Peyer's patch (tissue), 4 donors: ENCODE measurements around the gene PER3. TPM values are rescaled to one million over a fixed set of nuclear protein-coding genes. Genes with fewer than 3 reads are reported as not detected.

Source experiments
- DNase-seq, 3 donors: peaks; one replicate each; pipeline ENCODE4 v3.0.0-alpha.2; 2017 to 2019
- H3K27ac ChIP-seq, 4 donors: fragments of 200-600 bp; sonication (generic); one replicate each; pipeline ENCODE4 v1.5.1; 2016 to 2019
- H3K27me3 ChIP-seq, 2 donors: fragments of 200-600 bp; sonication (generic); one replicate each; pipeline ENCODE4 v1.5.1; 2019
- H3K36me3 ChIP-seq, 3 donors: fragments of 200-600 bp; sonication (generic); one replicate each; pipeline ENCODE4 v1.5.1; 2016 to 2019
- H3K4me1 ChIP-seq, 4 donors: fragments of 200-600 bp; sonication (generic); one replicate each; pipeline ENCODE4 v1.5.1; 2016 to 2019
- H3K4me3 ChIP-seq, 4 donors: fragments of 200-600 bp; sonication (generic); 1 replicate in 3 of 4; 2 replicates in 1 of 4; pipeline ENCODE4 v1.5.1; 2016 to 2019; ENCODE audit warnings: mild to moderate bottlenecking in 1 of 4
- H3K9me3 ChIP-seq, 4 donors: fragments of 200-600 bp; sonication (generic); one replicate each; pipeline ENCODE4 v1.5.1; 2016 to 2019; ENCODE audit warnings: mild to moderate bottlenecking in 1 of 4
- POLR2A ChIP-seq, 2 donors: fragments of 450-650 bp; IDR thresholded peaks; one replicate each; pipeline ENCODE4 v1.5.1; 2017; ENCODE audit warnings: antibody characterized with exemption in 2 of 2, mild to moderate bottlenecking in 2 of 2, moderate library complexity in 2 of 2
- total RNA-seq, 4 donors: library from RNA; depleted of rRNA; stranded (reverse); fragments of >200 nt; gene quantifications; one replicate each; pipeline ENCODE4 v1.1.0, GENCODE V29; 2016
- TF ChIP-seq, protein P1 (sequence below), 6 experiments: fragments of 450-650 bp in 4 of 6; fragments of 200-600 bp in 2 of 6; sonication (generic) in 1 of 6; IDR thresholded peaks; one replicate each; pipeline ENCODE4 v1.5.1; 2017 to 2019; ENCODE audit warnings: antibody characterized with exemption in 6 of 6, mild to moderate bottlenecking in 3 of 6, moderate library complexity in 1 of 6

Gene PER3
- total RNA-seq, 4 donors from 2014 or later, result 10.0 to 24.0 (median 18.5) TPM

DNA sequence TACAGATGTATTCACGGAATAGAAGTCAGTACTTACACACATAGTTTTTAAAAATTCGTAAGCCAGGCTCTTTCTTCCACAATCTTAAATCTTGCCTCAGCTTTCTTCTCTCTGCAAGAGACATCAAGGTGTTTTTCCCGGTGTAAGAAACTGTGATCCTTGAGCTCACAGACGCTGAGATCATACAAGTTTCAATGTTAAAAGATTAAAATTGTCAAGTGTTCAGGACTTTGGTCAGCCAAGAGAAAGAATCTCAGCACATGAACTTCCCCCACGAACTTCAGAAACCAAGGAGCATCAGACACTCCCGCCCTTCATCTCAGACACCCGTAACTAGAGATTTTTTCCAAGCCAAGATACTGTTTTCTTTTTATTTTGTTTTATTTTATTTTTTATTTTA is 62.6 kb downstream of the PER3 start:
- Histone ChIP-seq H3K4me1 (no peaks in the 10 kb centered on the region), H3K27ac (no peak overlapping the region), H3K36me3 (peaks cover 0 to 16% (median 0%) of the 10 kb centered on the region in 3 donors), H3K27me3 (no peaks in the 10 kb centered on the region), H3K9me3 (no peaks in the 10 kb centered on the region), H3K4me3 (no peak overlapping the region)
- no peak for DNase-seq
- no peak for TF ChIP-seq POLR2A (IDR thresholded peaks at IDR 0.05)
- TF ChIP-seq, protein P1, sequence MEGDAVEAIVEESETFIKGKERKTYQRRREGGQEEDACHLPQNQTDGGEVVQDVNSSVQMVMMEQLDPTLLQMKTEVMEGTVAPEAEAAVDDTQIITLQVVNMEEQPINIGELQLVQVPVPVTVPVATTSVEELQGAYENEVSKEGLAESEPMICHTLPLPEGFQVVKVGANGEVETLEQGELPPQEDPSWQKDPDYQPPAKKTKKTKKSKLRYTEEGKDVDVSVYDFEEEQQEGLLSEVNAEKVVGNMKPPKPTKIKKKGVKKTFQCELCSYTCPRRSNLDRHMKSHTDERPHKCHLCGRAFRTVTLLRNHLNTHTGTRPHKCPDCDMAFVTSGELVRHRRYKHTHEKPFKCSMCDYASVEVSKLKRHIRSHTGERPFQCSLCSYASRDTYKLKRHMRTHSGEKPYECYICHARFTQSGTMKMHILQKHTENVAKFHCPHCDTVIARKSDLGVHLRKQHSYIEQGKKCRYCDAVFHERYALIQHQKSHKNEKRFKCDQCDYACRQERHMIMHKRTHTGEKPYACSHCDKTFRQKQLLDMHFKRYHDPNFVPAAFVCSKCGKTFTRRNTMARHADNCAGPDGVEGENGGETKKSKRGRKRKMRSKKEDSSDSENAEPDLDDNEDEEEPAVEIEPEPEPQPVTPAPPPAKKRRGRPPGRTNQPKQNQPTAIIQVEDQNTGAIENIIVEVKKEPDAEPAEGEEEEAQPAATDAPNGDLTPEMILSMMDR (IDR thresholded peaks at IDR 0.05), result no peak

DNA sequence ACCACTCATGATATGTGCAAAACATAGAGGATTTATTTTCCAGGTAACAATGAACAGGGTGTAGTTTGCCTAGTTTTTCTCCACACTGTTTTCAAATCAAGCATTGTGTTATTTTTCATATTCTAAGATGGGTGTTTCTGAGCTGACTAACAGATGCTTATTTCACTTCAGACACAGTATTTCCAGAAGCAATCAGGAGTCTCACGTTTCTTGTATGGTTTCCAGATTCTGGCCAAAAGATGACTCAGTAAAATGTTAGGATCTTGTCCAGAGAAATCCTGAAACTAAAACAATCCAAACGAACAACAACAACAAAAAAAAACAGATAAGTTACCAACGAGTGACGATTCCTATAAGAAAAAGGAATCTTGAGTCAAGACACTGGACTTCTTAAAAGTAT is 63.5 kb downstream of the PER3 start:
- Histone ChIP-seq H3K9me3 (no peaks in the 10 kb centered on the region), H3K27ac (no peak overlapping the region), H3K27me3 (no peaks in the 10 kb centered on the region), H3K36me3 (peaks cover 0 to 10% (median 0%) of the 10 kb centered on the region in 3 donors), H3K4me1 (no peaks in the 10 kb centered on the region), H3K4me3 (no peak overlapping the region)
- no peak for DNase-seq
- TF ChIP-seq POLR2A (IDR thresholded peaks at IDR 0.05), result no peak
- TF ChIP-seq, protein P1 (IDR thresholded peaks at IDR 0.05), result no peak

DNA sequence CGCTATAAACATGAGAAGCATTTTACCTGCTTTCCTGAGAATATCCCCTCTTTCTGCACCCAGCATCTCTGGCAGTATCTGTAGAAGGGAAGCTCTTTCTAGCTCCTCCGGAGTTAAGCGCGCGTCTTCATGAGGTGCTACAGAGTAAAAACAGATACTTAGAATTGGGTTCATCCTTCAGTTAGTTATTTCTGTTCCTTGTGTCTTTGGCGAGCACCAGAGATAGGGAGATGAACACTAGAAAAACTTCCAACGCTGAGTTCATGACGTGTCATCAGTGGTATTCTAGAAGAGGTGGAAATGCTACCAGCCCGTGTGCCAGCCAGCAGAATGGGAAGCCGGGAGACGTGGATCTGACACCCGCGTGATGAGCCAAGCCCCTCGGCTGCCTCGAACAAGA is 66.7 kb downstream of the PER3 start:
- no peaks in the 10 kb centered on the region for H3K27me3 ChIP-seq
- no peak for DNase-seq
- H3K36me3 ChIP-seq, result no peaks in the 10 kb centered on the region
- TF ChIP-seq POLR2A (IDR thresholded peaks at IDR 0.05), result no peak
- TF ChIP-seq, protein P1 (IDR thresholded peaks at IDR 0.05), result no peak
- no peaks in the 10 kb centered on the region for H3K9me3 ChIP-seq
- H3K27ac ChIP-seq, result no peak overlapping the region
- no peak overlapping the region for H3K4me3 ChIP-seq
- H3K4me1 ChIP-seq, result no peaks in the 10 kb centered on the region

DNA sequence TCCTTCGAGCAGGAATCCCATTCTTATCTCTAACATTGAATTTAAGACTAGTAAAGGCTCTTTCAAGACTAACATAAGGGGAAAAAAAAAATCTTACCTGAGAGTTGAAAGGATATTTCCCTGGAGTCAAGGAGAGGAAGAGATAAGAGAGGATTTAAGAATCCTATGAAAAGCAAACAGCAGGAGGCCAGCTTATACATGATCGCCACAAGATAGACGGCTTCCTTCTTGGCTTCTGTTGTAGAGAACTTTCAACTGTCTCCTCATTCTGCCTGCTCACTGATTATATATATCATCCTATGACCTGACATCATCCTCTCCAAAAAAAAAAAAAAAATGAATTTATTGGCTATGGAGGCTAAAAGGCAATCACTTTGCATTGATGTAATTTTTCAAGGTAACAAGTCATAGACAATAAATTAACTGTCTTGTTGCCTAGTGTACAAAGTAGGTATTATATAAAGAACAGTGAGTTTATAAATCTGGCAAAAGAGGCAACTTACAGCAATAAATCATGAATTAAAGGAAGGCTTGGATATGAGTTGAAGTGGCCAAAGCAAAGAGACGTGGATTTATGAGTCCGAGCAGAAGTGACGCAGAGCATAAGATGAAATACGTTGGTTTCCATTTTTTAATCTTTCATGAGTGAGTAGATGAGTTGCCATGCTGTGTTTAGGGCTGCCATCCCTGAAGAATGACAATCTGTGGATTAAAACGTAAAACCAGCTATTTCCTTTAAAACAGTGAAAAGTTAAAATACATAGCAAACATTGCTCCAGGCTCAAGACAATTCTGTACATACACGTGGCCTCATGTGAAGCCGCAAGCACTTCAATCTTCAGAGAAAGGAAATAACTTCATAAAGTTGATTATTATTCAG is 69.0 kb downstream of the PER3 start, which contains the start of gene UTS2:
UTS2 (minus strand) TSS at position 262 of the 880 bp plus-strand sequence; CDS start at position 200, 62 bp downstream.
- H3K4me3 ChIP-seq, result no peak within 1 kb of the TSS
- DNase-seq, result no peak
- H3K36me3 ChIP-seq, result no peaks in the 10 kb centered on the region
- TF ChIP-seq POLR2A (IDR thresholded peaks at IDR 0.05), result no peak
- TF ChIP-seq, protein P1 (IDR thresholded peaks at IDR 0.05), result no peak
- H3K4me1 ChIP-seq, result no peaks in the 10 kb centered on the region
- H3K27me3 ChIP-seq, result no peaks in the 10 kb centered on the region
- no peaks in the 10 kb centered on the region for H3K9me3 ChIP-seq
- H3K27ac ChIP-seq, result no peak within 1 kb of the TSS

DNA sequence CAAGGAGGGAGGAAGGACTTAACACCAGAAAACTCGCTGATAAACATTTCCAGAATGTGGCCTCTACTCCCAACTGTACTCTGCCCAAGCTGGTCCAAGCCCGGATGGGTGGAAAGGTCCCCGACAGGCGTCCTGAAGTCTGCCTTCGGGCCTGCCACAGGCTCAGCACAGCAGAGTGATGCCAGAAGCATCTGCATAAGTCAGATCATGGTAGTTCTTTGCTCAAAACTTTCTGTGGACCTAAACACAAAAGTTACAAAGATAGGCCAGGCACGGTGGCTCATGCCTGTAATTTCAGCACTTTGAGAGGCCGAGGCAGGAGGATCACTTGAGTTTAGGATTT is 69.6 kb downstream of the PER3 start:
- no peak for TF ChIP-seq POLR2A (IDR thresholded peaks at IDR 0.05)
- TF ChIP-seq, protein P1 (IDR thresholded peaks at IDR 0.05), result no peak
- H3K4me1 ChIP-seq, result no peaks in the 10 kb centered on the region
- no peak overlapping the region for H3K4me3 ChIP-seq
- no peak for DNase-seq
- no peaks in the 10 kb centered on the region for H3K27me3 ChIP-seq
- no peaks in the 10 kb centered on the region for H3K36me3 ChIP-seq
- H3K27ac ChIP-seq, result no peak overlapping the region
- H3K9me3 ChIP-seq, result no peaks in the 10 kb centered on the region
